Keratinocyte (primary cell): ENCODE measurements around the gene DHX38. TPM values are rescaled to one million over a fixed set of nuclear protein-coding genes. Genes with fewer than 3 reads are reported as not detected.

Experiments used
- DNase-seq: peaks from one replicate; pipeline ENCODE4 v3.0.0-alpha.2; 2011; ENCODE audit warnings: low read depth, missing footprints, low spot score
- FAIRE-seq: peaks from 2 replicates; lab custom pipeline; 2011; peaks lifted over from hg19 to GRCh38; lab: Jason Lieb, UNC
- H2AFZ ChIP-seq: 2 replicates; pipeline ENCODE4 v1.6.0; 2012; ENCODE audit warnings: low read length, control low read depth, inconsistent platforms; ENCODE audit not compliant: control insufficient read depth
- H3K27ac ChIP-seq: 2 replicates; pipeline ENCODE4 v1.5.1; 2011; ENCODE audit warnings: low read length; ENCODE audit not compliant: control insufficient read depth, insufficient read depth
- H3K27me3 ChIP-seq: 3 replicates; pipeline ENCODE4 v1.6.0; 2011; ENCODE audit warnings: low read length; ENCODE audit not compliant: control insufficient read depth, insufficient read depth; ENCODE audit errors: extremely low read depth
- H3K36me3 ChIP-seq, 2 experiments: 2 replicates in 1 of 2; 3 replicates in 1 of 2; pipeline ENCODE4 v1.5.1; 2011; ENCODE audit warnings: low read length in 2 of 2, mild to moderate bottlenecking in 1 of 2; ENCODE audit not compliant: control insufficient read depth in 2 of 2, insufficient read depth in 2 of 2; ENCODE audit errors: extremely low read depth in 1 of 2
- H3K4me1 ChIP-seq: 3 replicates; pipeline ENCODE4 v1.5.1; 2011; ENCODE audit warnings: low read length; ENCODE audit not compliant: control insufficient read depth, insufficient read depth; ENCODE audit errors: extremely low read depth
- H3K4me2 ChIP-seq: 3 replicates; pipeline ENCODE4 v1.6.0; 2011; ENCODE audit warnings: low read depth, low read length; ENCODE audit not compliant: control insufficient read depth, insufficient read depth; ENCODE audit errors: extremely low read depth
- H3K4me3 ChIP-seq, 3 experiments: fragments of 200-600 bp in 1 of 3; sonication (generic) in 1 of 3; 2 replicates in 2 of 3; 3 replicates in 1 of 3; pipeline ENCODE4 v1.5.1; 2011 to 2016; ENCODE audit warnings: low read length in 3 of 3, mild to moderate bottlenecking in 3 of 3, control low read depth in 2 of 3, inconsistent platforms in 1 of 3, low read depth in 1 of 3, mixed read lengths in 1 of 3, mixed run types in 1 of 3, moderate library complexity in 1 of 3; ENCODE audit not compliant: control insufficient read depth in 2 of 3, insufficient read depth in 2 of 3; ENCODE audit errors: extremely low read depth in 1 of 3
- H3K79me2 ChIP-seq: 2 replicates; pipeline ENCODE4 v1.6.0; 2012; ENCODE audit warnings: low read length; ENCODE audit not compliant: control insufficient read depth, insufficient read depth
- H3K9ac ChIP-seq: 3 replicates; pipeline ENCODE4 v1.6.0; 2011; ENCODE audit warnings: low read length; ENCODE audit not compliant: control insufficient read depth, insufficient read depth; ENCODE audit errors: extremely low read depth
- H3K9me1 ChIP-seq: 3 replicates; pipeline ENCODE4 v1.6.0; 2011; ENCODE audit warnings: low read length; ENCODE audit not compliant: control insufficient read depth, insufficient read depth; ENCODE audit errors: extremely low read depth
- H3K9me3 ChIP-seq: 2 replicates; pipeline ENCODE4 v1.5.1; 2012; ENCODE audit warnings: low read depth, low read length; ENCODE audit not compliant: control insufficient read depth
- H4K20me1 ChIP-seq: 3 replicates; pipeline ENCODE4 v1.6.0; 2011; ENCODE audit warnings: low read length; ENCODE audit not compliant: control insufficient read depth, insufficient read depth; ENCODE audit errors: extremely low read depth
- EZH2 ChIP-seq: IDR thresholded peaks from one replicate; pipeline ENCODE4 v1.6.1; 2012; ENCODE audit warnings: inconsistent platforms, mild to moderate bottlenecking, low read length, moderate library complexity
- dilution Hi-C: fragments of 300-500 bp; cut with MboI; formaldehyde crosslinking; loops from one replicate; pipeline ENCODE4 v1.7.0; 2020; ENCODE audit warnings: low sequenced_read_pairs; ENCODE audit not compliant: extremely low pct_ligation_motif_present
- polyA plus RNA-seq, 5 experiments: library from polyadenylated mRNA; depleted of rRNA in 3 of 5; stranded (reverse) in 3 of 5; stranded (forward) in 1 of 5; unstranded in 1 of 5; fragments of >200 nt; gene quantifications; 1 replicate in 1 of 5; 2 replicates in 3 of 5; 3 replicates in 1 of 5; pipeline versions ENCODE4 v1.2.1 to v1.2.3, GENCODE V29; 2011 to 2012; ENCODE audit warnings: missing spikeins in 2 of 5, low read depth in 1 of 5, low replicate concordance in 1 of 5
- TF ChIP-seq, protein P1 (sequence below), 3 experiments: IDR thresholded peaks in 1 of 3; conservative IDR thresholded peaks in 1 of 3; optimal IDR thresholded peaks in 1 of 3; 2 replicates in 2 of 3; 3 replicates in 1 of 3; pipeline versions ENCODE3 to v1.5.1; 2011; ENCODE audit warnings: low read length in 3 of 3, mild to moderate bottlenecking in 3 of 3, moderate library complexity in 2 of 3, control low read depth in 1 of 3, inconsistent platforms in 1 of 3; ENCODE audit not compliant: insufficient read depth in 2 of 3; ENCODE audit errors: extremely low read depth in 1 of 3

Gene DHX38
- polyA plus RNA-seq, 1 donor (not counting 4 experiments of a cell fraction or from before 2014, with no cell fraction given) = 25.9 TPM

- Histone ChIP-seq H3K79me2 (no peaks in the 10 kb centered on the region), H3K9ac (no peak overlapping the region), H3K27me3 (no peaks in the 10 kb centered on the region), H3K4me2 (no peak overlapping the region), H2AFZ (no peak overlapping the region), H3K4me3 (no peak overlapping the region), H3K4me1 (no peaks in the 10 kb centered on the region), H4K20me1 (no peaks in the 10 kb centered on the region), H3K9me1 (no peaks in the 10 kb centered on the region), H3K36me3 (peaks cover 10 to 11% of the 10 kb centered on the region in 2 experiments), H3K27ac (no peak overlapping the region), H3K9me3 (peaks cover 3% of the 10 kb centered on the region)
- FAIRE-seq = no peak
- no peak for DNase-seq
- TF ChIP-seq EZH2 = no peak
- TF ChIP-seq, protein P1, sequence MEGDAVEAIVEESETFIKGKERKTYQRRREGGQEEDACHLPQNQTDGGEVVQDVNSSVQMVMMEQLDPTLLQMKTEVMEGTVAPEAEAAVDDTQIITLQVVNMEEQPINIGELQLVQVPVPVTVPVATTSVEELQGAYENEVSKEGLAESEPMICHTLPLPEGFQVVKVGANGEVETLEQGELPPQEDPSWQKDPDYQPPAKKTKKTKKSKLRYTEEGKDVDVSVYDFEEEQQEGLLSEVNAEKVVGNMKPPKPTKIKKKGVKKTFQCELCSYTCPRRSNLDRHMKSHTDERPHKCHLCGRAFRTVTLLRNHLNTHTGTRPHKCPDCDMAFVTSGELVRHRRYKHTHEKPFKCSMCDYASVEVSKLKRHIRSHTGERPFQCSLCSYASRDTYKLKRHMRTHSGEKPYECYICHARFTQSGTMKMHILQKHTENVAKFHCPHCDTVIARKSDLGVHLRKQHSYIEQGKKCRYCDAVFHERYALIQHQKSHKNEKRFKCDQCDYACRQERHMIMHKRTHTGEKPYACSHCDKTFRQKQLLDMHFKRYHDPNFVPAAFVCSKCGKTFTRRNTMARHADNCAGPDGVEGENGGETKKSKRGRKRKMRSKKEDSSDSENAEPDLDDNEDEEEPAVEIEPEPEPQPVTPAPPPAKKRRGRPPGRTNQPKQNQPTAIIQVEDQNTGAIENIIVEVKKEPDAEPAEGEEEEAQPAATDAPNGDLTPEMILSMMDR (optimal IDR thresholded peaks at IDR 0.05 in 1 of 3, IDR thresholded peaks at IDR 0.05 in 1 of 3, conservative IDR thresholded peaks at IDR 0.05 in 1 of 3; ENCODE audit: extremely low read depth in 1 of 3, insufficient read depth in 2 of 3, low read length in 3 of 3) = no peak
- dilution Hi-C loops = no loop called here
These were observed 9.8 kb upstream of the DHX38 start for GRCh38 chr16:72083778-72084404.

DNA sequence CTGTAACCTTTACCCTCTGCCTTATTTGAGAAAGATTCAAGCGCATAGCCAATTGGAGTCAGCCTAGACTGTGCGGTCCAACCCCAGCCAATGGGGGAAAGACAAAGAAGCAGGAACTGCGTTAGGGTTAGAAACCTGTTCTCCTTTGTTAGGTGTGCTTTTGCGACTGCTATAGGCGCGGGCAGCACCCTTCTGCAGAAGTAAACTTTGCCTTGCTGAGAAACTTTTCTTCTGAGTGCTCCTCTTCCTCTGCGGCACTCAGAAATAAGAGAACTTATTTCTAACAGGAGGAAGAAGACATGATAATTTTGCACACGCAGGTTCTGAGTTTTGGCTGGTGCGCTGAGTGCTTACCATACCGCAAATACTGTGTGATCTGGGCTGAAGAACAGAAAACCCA, 9.2 kb upstream of the DHX38 start:
- Histone ChIP-seq H3K4me1 (no peaks in the 10 kb centered on the region), H3K9me1 (no peaks in the 10 kb centered on the region), H3K4me2 (no peak overlapping the region), H2AFZ (no peak overlapping the region), H3K36me3 (peaks cover 10 to 13% of the 10 kb centered on the region in 2 experiments), H3K9me3 (peaks cover 3% of the 10 kb centered on the region), H3K27ac (no peak overlapping the region), H3K27me3 (no peaks in the 10 kb centered on the region), H3K4me3 (no peak overlapping the region), H3K9ac (no peak overlapping the region), H3K79me2 (no peaks in the 10 kb centered on the region), H4K20me1 (no peaks in the 10 kb centered on the region)
- TF ChIP-seq, protein P1 (optimal IDR thresholded peaks at IDR 0.05 in 1 of 3, IDR thresholded peaks at IDR 0.05 in 1 of 3, conservative IDR thresholded peaks at IDR 0.05 in 1 of 3; ENCODE audit: extremely low read depth in 1 of 3, insufficient read depth in 2 of 3, low read length in 3 of 3) = no peak
- no peak for TF ChIP-seq EZH2
- FAIRE-seq (no peak), DNase-seq (no peak)
- dilution Hi-C loops = no loop called here
